ENCODE data around the gene ABRACL.

DNA sequence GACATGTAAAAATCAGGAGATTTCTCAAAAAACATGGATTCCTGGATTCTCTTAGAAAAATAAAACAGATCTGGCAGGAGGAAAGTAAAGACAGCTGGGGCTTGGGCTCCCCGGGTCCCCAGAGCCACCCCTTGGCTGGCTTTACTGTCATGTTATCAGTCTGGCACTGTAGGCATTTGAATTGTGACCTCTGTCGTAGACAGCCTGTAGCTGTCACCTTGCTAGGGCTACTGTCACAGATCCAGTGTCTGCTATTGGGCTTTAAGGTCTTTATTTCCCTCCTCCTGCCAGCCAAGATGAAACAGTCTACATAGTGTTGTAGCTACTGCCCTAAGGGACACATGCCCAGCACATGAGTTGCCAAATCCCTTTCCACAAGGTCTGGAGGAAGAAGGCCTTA, 37.5 kb downstream of the ABRACL start:
- no peak for TF ChIP-seq PHF8 (conservative IDR thresholded peaks at IDR 0.05; ENCODE audit: low read depth, low read length)
- TF ChIP-seq, protein P1, sequence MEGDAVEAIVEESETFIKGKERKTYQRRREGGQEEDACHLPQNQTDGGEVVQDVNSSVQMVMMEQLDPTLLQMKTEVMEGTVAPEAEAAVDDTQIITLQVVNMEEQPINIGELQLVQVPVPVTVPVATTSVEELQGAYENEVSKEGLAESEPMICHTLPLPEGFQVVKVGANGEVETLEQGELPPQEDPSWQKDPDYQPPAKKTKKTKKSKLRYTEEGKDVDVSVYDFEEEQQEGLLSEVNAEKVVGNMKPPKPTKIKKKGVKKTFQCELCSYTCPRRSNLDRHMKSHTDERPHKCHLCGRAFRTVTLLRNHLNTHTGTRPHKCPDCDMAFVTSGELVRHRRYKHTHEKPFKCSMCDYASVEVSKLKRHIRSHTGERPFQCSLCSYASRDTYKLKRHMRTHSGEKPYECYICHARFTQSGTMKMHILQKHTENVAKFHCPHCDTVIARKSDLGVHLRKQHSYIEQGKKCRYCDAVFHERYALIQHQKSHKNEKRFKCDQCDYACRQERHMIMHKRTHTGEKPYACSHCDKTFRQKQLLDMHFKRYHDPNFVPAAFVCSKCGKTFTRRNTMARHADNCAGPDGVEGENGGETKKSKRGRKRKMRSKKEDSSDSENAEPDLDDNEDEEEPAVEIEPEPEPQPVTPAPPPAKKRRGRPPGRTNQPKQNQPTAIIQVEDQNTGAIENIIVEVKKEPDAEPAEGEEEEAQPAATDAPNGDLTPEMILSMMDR (IDR thresholded peaks at IDR 0.05; ENCODE audit: control extremely low read depth in 1 of 3, insufficient read depth in 1 of 3, low read depth in 1 of 3, low read length in 3 of 3), result no peak
- TF ChIP-seq USF2 (IDR thresholded peaks at IDR 0.05; ENCODE audit: low read length), result no peak
- no peak for TF ChIP-seq POLR2A (IDR thresholded peaks at IDR 0.05; ENCODE audit: control extremely low read depth in 1 of 2, low read depth in 2 of 2, low read length in 2 of 2)
- no peak for TF ChIP-seq EZH2 (IDR thresholded peaks at IDR 0.05; ENCODE audit: low read depth, low read length, severe bottlenecking)
- no peak for TF ChIP-seq JUND (IDR thresholded peaks at IDR 0.05; ENCODE audit: low read length)
- TF ChIP-seq YY1 (IDR thresholded peaks at IDR 0.05; ENCODE audit: low read depth, low read length), result no peak
